NT2/D1 (cell line): ENCODE measurements around the gene FOXO6.

Experiments used
- DNase-seq: peaks from one replicate; pipeline ENCODE4 v3.0.0-alpha.2; 2011; ENCODE audit warnings: low read depth, low spot score
- H3K27me3 ChIP-seq: 2 replicates; pipeline ENCODE4 v1.6.0; 2011; ENCODE audit warnings: mild to moderate bottlenecking; ENCODE audit not compliant: insufficient read length, insufficient read depth
- H3K36me3 ChIP-seq: 2 replicates; pipeline ENCODE4 v1.6.1; 2011; ENCODE audit warnings: mild to moderate bottlenecking, low read length, mixed read lengths; ENCODE audit not compliant: insufficient read depth, insufficient read length
- H3K4me1 ChIP-seq: 2 replicates; pipeline ENCODE4 v1.5.1; 2011; ENCODE audit not compliant: insufficient read depth, insufficient read length
- H3K4me3 ChIP-seq: 2 replicates; pipeline ENCODE4 v1.5.1; 2011; ENCODE audit warnings: low read depth; ENCODE audit not compliant: insufficient read length
- H3K9ac ChIP-seq: 2 replicates; pipeline ENCODE4 v1.6.0; 2011; ENCODE audit warnings: low read depth; ENCODE audit not compliant: insufficient read length
- H3K9me3 ChIP-seq: 2 replicates; pipeline ENCODE4 v1.5.1; 2011; ENCODE audit warnings: mild to moderate bottlenecking, low read length; ENCODE audit not compliant: insufficient read depth
- SUZ12 ChIP-seq: IDR thresholded peaks from 2 replicates; pipeline ENCODE4 v1.6.1; 2011; ENCODE audit not compliant: insufficient read length, insufficient read depth; ENCODE audit errors: extremely low read depth
- YY1 ChIP-seq: IDR thresholded peaks from 2 replicates; pipeline ENCODE4 v1.6.1; 2011; ENCODE audit not compliant: insufficient read length, insufficient read depth
- ZNF274 ChIP-seq: IDR thresholded peaks from 2 replicates; pipeline ENCODE4 v1.6.1; 2011; ENCODE audit warnings: mild to moderate bottlenecking, low read depth, low read length

FOXO6 gene

DNA sequence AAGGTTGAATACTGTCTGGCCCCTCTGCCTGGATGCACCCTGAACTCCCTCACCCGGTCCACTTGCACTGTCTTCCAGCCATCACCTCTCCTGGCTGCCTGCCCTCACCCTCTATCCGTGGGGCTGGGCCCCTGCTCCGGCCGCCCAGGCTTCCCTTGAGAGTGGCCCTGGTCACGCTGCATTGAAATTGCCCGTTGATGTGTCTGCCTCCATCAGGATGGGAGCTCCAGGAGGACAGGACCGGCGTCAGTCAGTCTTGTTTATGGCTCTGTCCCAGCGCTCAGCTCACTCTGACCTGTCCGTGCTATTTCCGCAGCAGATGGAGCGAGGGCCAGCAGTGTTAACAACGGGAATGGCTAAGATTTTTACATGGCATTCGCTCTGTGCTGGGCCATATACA is 34.9 kb downstream of the FOXO6 start:
- Histone ChIP-seq H3K9ac (no peak overlapping the region), H3K4me3 (no peak overlapping the region), H3K9me3 (peaks cover 7% of the 10 kb centered on the region; the same call in 1 of the 2 replicates), H3K36me3 (no peaks in the 10 kb centered on the region), H3K27me3 (peaks cover 20% of the 10 kb centered on the region), H3K4me1 (peaks cover 29% of the 10 kb centered on the region)
- no peak for DNase-seq
- no peak for TF ChIP-seq YY1
- no peak for TF ChIP-seq SUZ12
- no peak for TF ChIP-seq ZNF274

DNA sequence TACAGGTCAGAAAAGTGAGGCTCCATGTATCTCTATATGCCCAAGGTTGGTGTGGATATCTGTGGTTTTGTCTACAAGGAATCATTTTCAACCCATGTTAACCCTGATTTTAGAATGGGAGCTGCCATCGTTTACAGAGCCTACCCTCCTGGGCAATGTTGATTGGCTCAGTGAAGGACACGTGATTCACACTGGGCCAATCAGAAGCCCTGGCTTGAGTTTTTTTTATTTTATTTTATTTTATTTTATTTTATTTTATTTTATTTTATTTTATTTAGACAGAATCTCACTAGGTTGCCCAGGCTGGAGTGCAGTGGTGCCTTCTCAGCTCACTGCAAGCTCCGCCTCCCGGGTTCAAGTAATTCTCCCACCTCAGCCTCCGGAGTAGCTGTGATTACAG is 35.8 kb downstream of the FOXO6 start:
- Histone ChIP-seq H3K27me3 (peaks cover 20% of the 10 kb centered on the region), H3K9ac (no peak overlapping the region), H3K4me1 (peaks cover 24% of the 10 kb centered on the region), H3K36me3 (no peaks in the 10 kb centered on the region), H3K9me3 (peaks cover 7% of the 10 kb centered on the region; the same call in 1 of the 2 replicates), H3K4me3 (no peak overlapping the region)
- DNase-seq = no peak
- TF ChIP-seq YY1 (no peak), ZNF274 (no peak), SUZ12 (no peak)

DNA sequence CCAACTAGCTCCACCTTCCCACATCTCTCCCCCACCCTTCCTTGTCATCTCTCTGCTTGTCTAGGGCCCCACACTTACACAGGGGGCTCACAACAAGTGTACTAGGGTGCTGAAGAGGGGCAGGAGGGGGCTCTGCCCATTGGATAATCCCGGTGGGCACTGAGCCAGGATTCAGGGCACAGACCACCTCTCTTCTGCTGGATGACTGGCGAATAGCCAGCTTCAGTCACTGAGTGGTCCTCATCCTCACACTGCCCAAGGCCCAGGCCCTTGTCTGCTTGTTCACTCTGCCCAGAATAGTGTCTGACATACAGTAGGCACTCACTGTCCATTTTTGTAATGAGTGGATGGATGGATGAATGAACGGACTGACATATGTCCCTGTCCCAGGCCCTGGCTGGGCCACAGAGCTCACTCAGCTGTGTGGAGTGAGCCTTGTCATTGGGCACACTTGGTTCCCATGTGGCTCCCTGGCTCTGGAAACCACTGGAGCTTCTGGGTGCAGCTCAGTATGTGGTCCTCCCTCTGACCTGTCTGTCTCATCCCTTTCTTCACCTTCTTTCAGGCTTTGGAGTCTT is 36.6 kb downstream of the FOXO6 start:
- no peak overlapping the region for H3K4me3 ChIP-seq
- H3K9ac ChIP-seq = no peak overlapping the region
- H3K27me3 ChIP-seq = peaks cover 14% of the 10 kb centered on the region
- TF ChIP-seq SUZ12 (no peak), ZNF274 (no peak), YY1 (no peak)
- DNase-seq = no peak
- peaks cover 7% of the 10 kb centered on the region; the same call in 1 of the 2 replicates for H3K9me3 ChIP-seq
- no peaks in the 10 kb centered on the region for H3K36me3 ChIP-seq
- peaks cover 24% of the 10 kb centered on the region for H3K4me1 ChIP-seq

DNA sequence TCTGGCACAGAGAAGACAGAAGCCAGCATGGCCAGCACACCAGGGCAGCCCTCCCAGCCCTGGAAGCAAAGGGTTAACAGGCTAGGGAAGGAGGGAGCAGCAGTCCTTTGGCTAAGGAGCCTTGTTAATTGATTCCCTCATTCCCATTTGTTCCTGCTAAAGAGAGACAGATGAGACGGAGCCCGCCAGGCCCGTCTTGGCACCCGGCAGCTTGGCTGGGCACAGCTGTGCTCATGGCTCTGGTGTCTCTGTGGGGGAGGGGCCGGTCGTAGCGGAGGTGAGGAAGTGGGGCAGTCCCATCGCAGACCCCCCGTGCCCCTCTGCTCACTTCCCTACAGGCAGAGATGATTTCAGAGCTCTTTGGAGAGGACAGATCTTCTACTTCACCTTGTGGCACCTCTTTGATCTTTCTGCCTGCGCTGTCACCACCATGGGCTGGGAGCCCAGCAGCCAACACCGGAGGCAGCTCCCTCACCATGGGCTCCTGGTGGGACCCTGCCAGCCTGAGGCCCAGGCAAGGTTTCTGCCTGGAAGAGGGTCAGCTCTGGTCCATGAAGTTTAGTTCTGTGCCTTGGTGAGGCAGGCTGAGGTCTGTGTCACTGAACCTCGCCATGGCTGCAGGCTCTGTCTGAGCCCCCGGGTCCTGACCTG is 38.0 kb downstream of the FOXO6 start:
- Histone ChIP-seq H3K9ac (no peak overlapping the region), H3K27me3 (peaks cover 16% of the 10 kb centered on the region), H3K4me1 (peaks cover 24% of the 10 kb centered on the region), H3K4me3 (no peak overlapping the region), H3K36me3 (no peaks in the 10 kb centered on the region), H3K9me3 (peaks cover 7% of the 10 kb centered on the region; the same call in 1 of the 2 replicates)
- DNase-seq = no peak
- no peak for TF ChIP-seq YY1
- TF ChIP-seq ZNF274 = no peak
- TF ChIP-seq SUZ12 = no peak

DNA sequence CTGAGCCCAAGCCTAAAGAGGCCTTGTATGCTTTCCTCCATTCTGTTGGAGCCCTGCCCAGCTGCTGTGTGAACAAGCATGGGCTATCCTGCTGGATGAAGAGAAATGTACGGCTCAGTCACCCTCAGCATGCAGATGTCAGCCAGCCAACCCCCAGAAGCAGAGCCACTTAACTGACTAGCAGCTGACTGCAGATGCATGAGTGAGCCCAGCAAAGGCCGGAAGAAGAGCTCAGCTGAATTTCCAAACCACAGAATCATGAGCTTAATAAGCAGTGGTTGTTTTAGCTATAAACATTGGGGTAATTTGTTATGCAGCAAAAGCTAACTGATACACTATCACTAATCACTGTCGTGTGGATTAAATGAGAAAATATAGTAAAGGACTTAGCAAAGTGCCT is 39.0 kb downstream of the FOXO6 start:
- Histone ChIP-seq H3K9me3 (peaks cover 7% of the 10 kb centered on the region; the same call in 1 of the 2 replicates), H3K4me1 (peaks cover 26% of the 10 kb centered on the region), H3K9ac (no peak overlapping the region), H3K4me3 (no peak overlapping the region), H3K27me3 (peaks cover 18% of the 10 kb centered on the region), H3K36me3 (no peaks in the 10 kb centered on the region)
- TF ChIP-seq YY1 (no peak), SUZ12 (no peak), ZNF274 (no peak)
- no peak for DNase-seq

DNA sequence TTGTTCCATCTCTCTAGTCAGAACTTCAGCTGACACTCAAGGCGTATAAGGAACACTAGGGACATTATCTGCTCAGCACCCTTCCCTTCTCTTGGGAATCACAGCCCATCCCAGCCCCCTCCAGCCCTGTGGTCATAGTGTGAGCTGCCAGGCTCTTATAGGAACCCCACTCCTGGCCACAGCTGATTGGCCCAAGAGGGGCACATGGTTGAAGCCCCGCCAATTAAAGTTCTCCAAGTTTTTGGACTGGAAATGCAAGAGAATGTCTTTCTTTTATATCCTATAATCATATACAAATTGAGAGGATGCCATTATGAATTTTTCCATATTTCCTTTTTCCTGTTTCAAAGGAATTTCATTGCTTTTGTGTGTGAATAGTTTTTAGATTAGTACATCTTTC is 40.7 kb downstream of the FOXO6 start:
- H3K9ac ChIP-seq = no peak overlapping the region
- peaks cover 16% of the 10 kb centered on the region for H3K27me3 ChIP-seq
- H3K36me3 ChIP-seq = no peaks in the 10 kb centered on the region
- TF ChIP-seq SUZ12 (no peak), ZNF274 (no peak), YY1 (no peak)
- H3K4me1 ChIP-seq = peaks cover 21% of the 10 kb centered on the region
- peaks cover 7% of the 10 kb centered on the region; the same call in 1 of the 2 replicates for H3K9me3 ChIP-seq
- DNase-seq = no peak
- no peak overlapping the region for H3K4me3 ChIP-seq

DNA sequence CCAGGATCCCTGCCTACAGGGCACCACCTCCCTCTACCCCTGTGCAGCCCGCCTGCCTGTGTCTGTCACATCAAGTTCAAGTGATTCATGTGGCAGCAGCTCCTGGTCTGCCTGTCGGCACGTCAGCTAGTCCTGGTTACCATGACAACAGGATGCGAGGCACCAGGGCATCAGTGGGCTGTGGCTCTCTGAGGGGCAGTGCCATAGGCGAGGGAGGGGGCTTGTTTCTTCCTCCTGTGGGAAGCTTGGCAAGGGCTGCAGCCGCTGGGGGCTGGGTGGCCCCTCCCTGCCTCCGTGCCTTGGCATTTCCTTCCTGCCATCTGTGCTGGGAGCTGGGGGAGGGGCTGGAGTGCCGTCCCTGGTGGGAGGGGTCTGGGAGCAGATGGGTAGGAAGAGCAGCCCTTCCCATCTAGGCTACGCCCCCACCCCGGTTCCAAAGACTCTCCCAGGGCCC is 43.1 kb downstream of the FOXO6 start:
- DNase-seq = no peak
- H3K4me1 ChIP-seq = peaks cover 23% of the 10 kb centered on the region

More for the DNA sequence above, 43.1 kb downstream of the FOXO6 start:
- Histone ChIP-seq H3K36me3 (no peaks in the 10 kb centered on the region), H3K9ac (no peak overlapping the region), H3K9me3 (peaks cover 7% of the 10 kb centered on the region; the same call in 1 of the 2 replicates), H3K27me3 (peaks cover 11% of the 10 kb centered on the region), H3K4me3 (no peak overlapping the region)
- no peak for TF ChIP-seq ZNF274
- TF ChIP-seq YY1 = no peak
- TF ChIP-seq SUZ12 = no peak
